Measurements from ENCODE around the gene ZC3H12D. TPM values are rescaled to one million over a fixed set of nuclear protein-coding genes. Genes with fewer than 3 reads are reported as not detected.
"Not testable (repeated sequence)": the region's sequence is repeated elsewhere in the genome, so short reads cannot be mapped to it uniquely, and the experiment has no call there.

The ZC3H12D gene
- total RNA-seq, 2 experiments from 2014 or later = 25.3 to 37.5 TPM

DNA sequence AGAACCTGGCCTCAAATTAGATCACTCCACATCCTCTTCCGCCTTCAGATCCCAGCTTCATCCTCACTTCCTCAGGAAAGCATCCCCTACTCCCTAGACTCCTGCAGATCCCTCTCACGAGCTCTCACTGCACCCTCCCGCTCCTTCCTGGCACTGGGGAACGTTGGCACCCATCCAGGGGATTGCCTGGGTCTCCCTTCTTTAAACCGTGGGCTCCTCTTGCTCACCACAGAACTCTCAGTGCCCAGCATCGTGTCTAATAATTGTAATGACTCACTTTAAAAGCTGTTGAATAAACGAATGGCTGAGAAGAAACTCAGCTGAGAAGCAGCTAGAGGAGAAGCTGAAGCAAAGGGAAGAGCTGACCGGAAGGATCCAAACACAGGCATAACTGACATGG, 20.4 kb downstream of the ZC3H12D start:
- no peak for ATAC-seq
- H3K9me3 Mint-ChIP-seq (ENCODE audit: low read depth) = no peaks in the 10 kb centered on the region
- H3K27me3 Mint-ChIP-seq = no peaks in the 10 kb centered on the region
- CTCF ChIA-PET = interaction anchor here (0.9 to 1.6 kb wide), 3 partner anchors 20 to 438 kb away, joined by 3 to 5 read pairs (median 3); partner anchors contain the start of gene ZC3H12D
- H3K4me3 Mint-ChIP-seq = no peak overlapping the region
- peaks cover 35% of the 10 kb centered on the region for H3K36me3 Mint-ChIP-seq
- peaks cover 30% of the 10 kb centered on the region for H3K4me1 Mint-ChIP-seq
- DNase-seq = no peak
- H3K27ac Mint-ChIP-seq = peak overlapping the region; percentile 1

DNA sequence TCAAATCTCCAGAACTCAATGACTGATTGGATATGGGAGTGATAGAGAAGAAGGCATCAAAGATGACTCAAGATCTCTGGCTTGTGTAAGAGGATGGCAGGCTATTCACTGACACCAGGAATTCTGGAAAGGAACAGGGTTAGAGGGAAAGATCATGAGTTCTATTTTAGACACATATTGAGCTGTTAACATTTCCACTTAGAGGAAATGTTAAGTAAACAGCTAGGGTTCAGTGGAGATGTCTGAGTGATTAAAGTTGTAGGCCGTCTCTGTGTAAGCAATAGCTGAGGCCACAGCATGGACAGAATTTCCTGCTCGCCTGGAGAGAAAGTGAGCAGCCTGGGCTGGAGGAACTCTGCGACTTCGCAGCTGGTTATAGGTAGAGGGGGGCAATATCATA, 21.0 kb downstream of the ZC3H12D start:
- H3K27me3 Mint-ChIP-seq = no peaks in the 10 kb centered on the region
- no peak overlapping the region for H3K27ac Mint-ChIP-seq
- H3K4me3 Mint-ChIP-seq = no peak overlapping the region
- no peak for DNase-seq
- peaks cover 28% of the 10 kb centered on the region for H3K4me1 Mint-ChIP-seq
- CTCF ChIA-PET = interaction anchor here (0.9 to 1.6 kb wide), 3 partner anchors 21 to 437 kb away, joined by 3 to 5 read pairs (median 3); partner anchors contain the start of gene ZC3H12D
- peaks cover 39% of the 10 kb centered on the region for H3K36me3 Mint-ChIP-seq
- ATAC-seq = no peak
- no peaks in the 10 kb centered on the region for H3K9me3 Mint-ChIP-seq (ENCODE audit: low read depth)

DNA sequence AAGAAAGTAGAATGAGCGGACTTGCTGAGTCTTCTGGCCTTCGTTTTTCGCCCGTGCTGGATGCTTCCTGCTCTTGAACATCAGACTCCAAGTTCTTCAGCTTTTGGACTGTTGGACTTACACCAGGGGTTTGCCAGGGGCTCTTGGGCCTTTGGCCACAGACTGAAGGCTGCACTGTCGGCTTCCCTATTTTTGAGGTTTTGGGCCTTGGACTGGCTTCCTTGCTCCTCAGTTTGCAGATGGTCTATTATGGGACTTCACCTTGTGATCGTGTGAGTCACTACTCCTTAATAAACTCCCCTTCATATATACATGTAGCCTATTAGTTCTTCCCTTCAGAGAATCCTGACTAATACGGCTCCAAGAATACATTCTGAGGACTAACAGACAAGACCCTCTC, 22.1 kb downstream of the ZC3H12D start:
- peaks cover 18% of the 10 kb centered on the region for H3K4me1 Mint-ChIP-seq
- ATAC-seq; DNase-seq; H3K27me3 Mint-ChIP-seq; CTCF ChIA-PET; H3K9me3 Mint-ChIP-seq (ENCODE audit: low read depth); H3K27ac Mint-ChIP-seq; H3K4me3 Mint-ChIP-seq: not testable (repeated sequence)
- peaks cover 43% of the 10 kb centered on the region for H3K36me3 Mint-ChIP-seq

GRCh38 chr6:149461670-149462069, 23.1 kb downstream of the ZC3H12D start:
- ATAC-seq (no peak), DNase-seq (no peak)
- Mint-ChIP-seq H3K27me3 (no peaks in the 10 kb centered on the region), H3K4me3 (no peak overlapping the region), H3K27ac (no peak overlapping the region), H3K9me3 (ENCODE audit: low read depth) (no peaks in the 10 kb centered on the region), H3K36me3 (peaks cover 48% of the 10 kb centered on the region), H3K4me1 (peaks cover 13% of the 10 kb centered on the region)
- CTCF ChIA-PET = interaction anchor here (0.6 kb wide), 1 partner anchor 16 kb away, joined by 4 read pairs; no protein-coding TSS in a partner anchor

GRCh38 chr6:149460249-149460648, 24.6 kb downstream of the ZC3H12D start:
- H3K36me3 Mint-ChIP-seq = peaks cover 50% of the 10 kb centered on the region
- DNase-seq; H3K4me3 Mint-ChIP-seq; H3K27ac Mint-ChIP-seq; ATAC-seq; H3K9me3 Mint-ChIP-seq (ENCODE audit: low read depth); H3K4me1 Mint-ChIP-seq; H3K27me3 Mint-ChIP-seq: not testable (repeated sequence)
- CTCF ChIA-PET = interaction anchor here (1.3 kb wide), 1 partner anchor 40 kb away, joined by 3 read pairs; no protein-coding TSS in a partner anchor

DNA sequence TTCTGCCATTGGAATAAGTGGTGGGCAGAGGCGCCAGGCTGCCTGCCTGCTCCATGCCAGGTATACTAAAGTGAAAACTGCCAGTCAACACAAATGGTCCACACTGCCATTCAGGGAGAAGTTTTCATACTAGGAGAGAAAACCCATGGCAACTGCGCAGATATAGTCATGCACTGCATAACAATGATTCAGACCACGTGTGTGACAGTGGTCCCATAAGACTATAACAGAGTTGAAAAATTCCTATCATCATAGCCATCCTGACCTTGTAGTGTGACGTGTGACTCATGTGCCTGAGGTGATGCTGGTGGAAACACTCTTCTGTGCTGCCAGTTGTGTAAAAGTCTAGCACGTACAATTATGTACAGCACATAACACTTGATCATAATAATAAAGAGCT, 25.1 kb downstream of the ZC3H12D start:
- Mint-ChIP-seq H3K27me3 (no peaks in the 10 kb centered on the region), H3K4me1 (peaks cover 7% of the 10 kb centered on the region), H3K9me3 (ENCODE audit: low read depth) (no peaks in the 10 kb centered on the region), H3K36me3 (peaks cover 50% of the 10 kb centered on the region), H3K27ac (no peak overlapping the region), H3K4me3 (no peak overlapping the region)
- DNase-seq (no peak), ATAC-seq (no peak)
- CTCF ChIA-PET = interaction anchor here (1.3 kb wide), 1 partner anchor 39 kb away, joined by 3 read pairs; no protein-coding TSS in a partner anchor

- Mint-ChIP-seq H3K9me3 (ENCODE audit: low read depth) (no peaks in the 10 kb centered on the region), H3K4me1 (peaks cover 4% of the 10 kb centered on the region), H3K27me3 (no peaks in the 10 kb centered on the region), H3K4me3 (no peak overlapping the region), H3K36me3 (peaks cover 47% of the 10 kb centered on the region), H3K27ac (no peak overlapping the region)
- CTCF ChIA-PET = no interaction called here
- no peak for DNase-seq
- ATAC-seq = no peak
Measured at GRCh38 chr6:149458806-149459205, 26.0 kb downstream of the ZC3H12D start.

DNA sequence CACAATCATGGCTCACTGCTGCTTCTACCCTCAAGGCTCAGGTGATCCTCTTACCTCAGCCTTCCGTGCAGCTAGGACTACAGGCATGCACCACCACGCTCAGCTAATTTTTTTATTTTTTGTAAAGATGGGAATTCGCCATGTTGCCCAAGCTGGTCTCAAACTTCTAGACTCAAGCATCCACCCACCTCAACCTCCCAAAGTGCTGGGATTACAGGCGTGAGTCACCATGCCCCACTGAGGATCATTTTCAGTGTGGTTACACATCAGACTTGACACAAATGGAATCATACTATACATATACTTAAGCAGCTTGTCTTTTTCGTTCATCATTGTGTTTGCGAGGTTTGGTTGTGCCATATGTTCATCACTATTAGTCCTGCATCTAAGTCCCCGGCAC, 26.6 kb downstream of the ZC3H12D start:
- no peak overlapping the region for H3K27ac Mint-ChIP-seq
- ATAC-seq = no peak
- CTCF ChIA-PET = no interaction called here
- H3K9me3 Mint-ChIP-seq (ENCODE audit: low read depth) = no peaks in the 10 kb centered on the region
- H3K36me3 Mint-ChIP-seq = peaks cover 44% of the 10 kb centered on the region
- peaks cover 5% of the 10 kb centered on the region for H3K4me1 Mint-ChIP-seq
- no peak overlapping the region for H3K4me3 Mint-ChIP-seq
- DNase-seq = no peak
- H3K27me3 Mint-ChIP-seq = no peaks in the 10 kb centered on the region

DNA sequence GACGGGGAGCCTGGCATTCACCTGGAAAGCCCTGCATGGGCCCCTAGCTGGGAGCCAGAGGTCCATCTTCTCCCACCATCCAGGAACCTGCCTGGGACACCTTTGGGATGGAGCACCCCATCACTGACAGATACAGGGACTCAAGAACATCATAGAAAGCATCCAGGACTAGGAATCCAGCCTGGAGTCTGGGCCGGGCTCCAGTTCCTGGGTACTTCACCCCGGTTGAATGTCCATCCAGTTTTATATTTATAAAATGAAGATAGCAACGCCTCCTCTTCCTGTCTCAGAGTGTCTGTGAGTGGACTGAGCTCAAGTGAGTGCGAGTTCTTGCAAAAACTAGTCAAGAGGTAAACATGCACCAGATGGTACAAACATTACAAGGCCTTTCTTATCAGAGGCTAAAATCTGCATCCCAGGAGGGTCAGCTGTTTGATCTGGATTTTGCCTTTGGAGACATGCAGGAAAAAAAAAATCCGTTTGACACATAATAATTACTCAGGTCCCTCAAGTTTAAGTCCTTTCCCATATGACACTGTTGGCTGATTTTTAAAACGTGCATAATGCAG, 27.4 kb downstream of the ZC3H12D start:
- CTCF ChIA-PET = no interaction called here
- ATAC-seq = no peak
- H3K27ac Mint-ChIP-seq = no peak overlapping the region

GRCh38 chr6:149456311-149457021, 28.3 kb downstream of the ZC3H12D start:
- Mint-ChIP-seq H3K4me3 (no peak overlapping the region), H3K9me3 (ENCODE audit: low read depth) (no peaks in the 10 kb centered on the region), H3K27ac (no peak overlapping the region), H3K36me3 (peaks cover 33% of the 10 kb centered on the region), H3K27me3 (no peaks in the 10 kb centered on the region), H3K4me1 (peaks cover 5% of the 10 kb centered on the region)
- no peak for ATAC-seq
- no peak for DNase-seq
- CTCF ChIA-PET = no interaction called here

More for the DNA sequence above, 27.4 kb downstream of the ZC3H12D start:
- H3K9me3 Mint-ChIP-seq (ENCODE audit: low read depth) = no peaks in the 10 kb centered on the region
- H3K4me3 Mint-ChIP-seq = no peak overlapping the region
- no peaks in the 10 kb centered on the region for H3K27me3 Mint-ChIP-seq
- DNase-seq = no peak
- H3K36me3 Mint-ChIP-seq = peaks cover 37% of the 10 kb centered on the region
- peaks cover 5% of the 10 kb centered on the region for H3K4me1 Mint-ChIP-seq

- CTCF ChIA-PET = interaction anchor here (0.8 kb wide), 1 partner anchor 49 kb away, joined by 4 read pairs; no protein-coding TSS in a partner anchor
- peaks cover 8% of the 10 kb centered on the region for H3K4me1 Mint-ChIP-seq
- no peaks in the 10 kb centered on the region for H3K27me3 Mint-ChIP-seq
- no peak for ATAC-seq
- H3K4me3 Mint-ChIP-seq = no peak overlapping the region
- peaks cover 29% of the 10 kb centered on the region for H3K36me3 Mint-ChIP-seq
- DNase-seq = no peak
- no peak overlapping the region for H3K27ac Mint-ChIP-seq
- no peaks in the 10 kb centered on the region for H3K9me3 Mint-ChIP-seq (ENCODE audit: low read depth)
Measured at GRCh38 chr6:149455031-149455732, 29.6 kb downstream of the ZC3H12D start.

DNA sequence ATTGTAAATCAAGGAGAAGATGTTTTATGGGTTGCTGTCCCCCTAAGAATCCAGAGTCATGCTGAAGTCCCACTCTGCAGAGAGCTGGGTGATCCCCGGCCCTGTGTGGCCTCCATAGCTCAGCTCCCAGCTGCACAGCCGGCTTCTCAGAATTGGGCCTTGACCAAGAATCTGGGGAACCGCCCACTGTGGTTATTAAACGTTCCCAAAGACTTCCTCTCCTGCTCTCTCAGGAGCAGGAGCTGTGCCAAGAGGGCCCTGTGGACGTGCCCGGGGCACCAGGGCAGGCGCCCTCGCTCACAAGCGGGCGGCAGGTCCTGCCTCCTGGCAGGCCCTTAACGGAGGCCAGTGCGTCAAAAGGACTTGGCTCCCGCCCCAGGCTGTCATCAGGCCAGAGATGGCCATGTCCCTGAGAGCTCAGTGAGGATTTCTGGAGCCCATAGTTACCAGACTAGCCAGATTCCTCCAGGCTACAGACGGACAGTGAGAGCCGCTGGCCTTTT, 30.4 kb downstream of the ZC3H12D start:
- ATAC-seq (no peak), DNase-seq (no peak)
- peaks cover 28% of the 10 kb centered on the region for H3K36me3 Mint-ChIP-seq
- no peaks in the 10 kb centered on the region for H3K27me3 Mint-ChIP-seq
- no peak overlapping the region for H3K27ac Mint-ChIP-seq
- peaks cover 8% of the 10 kb centered on the region for H3K4me1 Mint-ChIP-seq
- H3K4me3 Mint-ChIP-seq = no peak overlapping the region
- CTCF ChIA-PET = interaction anchor here (0.8 kb wide), 1 partner anchor 50 kb away, joined by 4 read pairs; no protein-coding TSS in a partner anchor
- H3K9me3 Mint-ChIP-seq (ENCODE audit: low read depth) = no peaks in the 10 kb centered on the region

GRCh38 chr6:149453597-149454345, 31.0 kb downstream of the ZC3H12D start:
- Mint-ChIP-seq H3K9me3 (ENCODE audit: low read depth) (no peaks in the 10 kb centered on the region), H3K36me3 (peaks cover 23% of the 10 kb centered on the region), H3K4me1 (peaks cover 8% of the 10 kb centered on the region), H3K27ac (no peak overlapping the region), H3K4me3 (no peak overlapping the region), H3K27me3 (no peaks in the 10 kb centered on the region)
- DNase-seq (no peak), ATAC-seq (no peak)
- CTCF ChIA-PET = interaction anchor here (1.7 kb wide), 1 partner anchor 21 kb away, joined by 9 read pairs; no protein-coding TSS in a partner anchor

All from activated CD8-positive, alpha-beta memory T cell treated with anti-CD3 and anti-CD28 coated beads, Interleukin-2, amount 10 ng/mL, durations not matched to agents 7 days and 5 days (primary cell).